CD4-positive, alpha-beta T cell (primary cell): Measurements from ENCODE around the gene NPRL2. TPM values are rescaled to one million over a fixed set of nuclear protein-coding genes. Genes with fewer than 3 reads are reported as not detected.

Source experiments
- ATAC-seq: fragments of 200-7000 bp; cut with Tn5 transposase; one replicate; pipeline ENCODE4 v1.10.0; 2022; ENCODE audit warnings: mild to moderate bottlenecking; ENCODE audit not compliant: poor library complexity
- CTCF ChIA-PET: fragments of 350-600 bp; sonication (Branson Sonifier 250); formaldehyde crosslinking; loops from one replicate; lab custom pipeline; 2021; ENCODE audit warnings: antibody characterized with exemption, inconsistent platforms; lab: Charles Lee
- POLR2A ChIA-PET: fragments of 350-600 bp; sonication (Branson Sonifier 250); formaldehyde crosslinking; loops from one replicate; lab custom pipeline; 2021; ENCODE audit warnings: antibody characterized with exemption, inconsistent platforms; lab: Charles Lee
- DNase-seq, 14 experiments: peaks; one replicate each; pipeline ENCODE4 v3.0.0-alpha.2; 2013 to 2020; ENCODE audit warnings: mixed read lengths in 2 of 14
- H3K27ac ChIP-seq, 2 donors: one replicate each; pipeline versions ENCODE4 v1.5.1 to v1.7.0; 2013; ENCODE audit warnings: low read length in 2 of 2, low read depth in 1 of 2, mild to moderate bottlenecking in 1 of 2
- H3K27me3 ChIP-seq, 2 experiments: 1 replicate in 1 of 2; 2 replicates in 1 of 2; pipeline versions ENCODE4 v1.6.1 to v1.7.0; 2013; ENCODE audit warnings: low read length in 2 of 2, control low read depth in 1 of 2, mild to moderate bottlenecking in 1 of 2, moderate library complexity in 1 of 2; ENCODE audit not compliant: insufficient read depth in 2 of 2, control insufficient read depth in 1 of 2
- H3K36me3 ChIP-seq: one replicate; pipeline ENCODE4 v1.6.1; 2013; ENCODE audit warnings: low read length, control low read depth; ENCODE audit not compliant: insufficient read depth
- H3K4me1 ChIP-seq: one replicate; pipeline ENCODE4 v1.6.1; 2013; ENCODE audit warnings: low read length, control low read depth; ENCODE audit not compliant: insufficient read depth
- H3K4me3 ChIP-seq: one replicate; pipeline ENCODE4 v1.5.1; 2013; ENCODE audit warnings: mild to moderate bottlenecking, low read length, moderate library complexity
- H3K9me3 ChIP-seq, 2 experiments: 1 replicate in 1 of 2; 2 replicates in 1 of 2; pipeline versions ENCODE4 v1.6.1 to v1.7.0; 2013; ENCODE audit warnings: low read length in 2 of 2, mild to moderate bottlenecking in 2 of 2, control low read depth in 1 of 2, moderate library complexity in 1 of 2; ENCODE audit not compliant: control insufficient read depth in 1 of 2, insufficient read depth in 1 of 2
- H3K27ac Mint-ChIP-seq: one replicate; pipeline ENCODE4 v1.8.0; 2020; ENCODE audit warnings: mixed read lengths
- H3K27me3 Mint-ChIP-seq: one replicate; pipeline ENCODE4 v1.8.0; 2021; ENCODE audit warnings: mixed read lengths
- H3K36me3 Mint-ChIP-seq: one replicate; pipeline ENCODE4 v1.8.0; 2021; ENCODE audit warnings: low read depth, mixed read lengths
- H3K4me1 Mint-ChIP-seq: one replicate; pipeline ENCODE4 v1.8.0; 2021; ENCODE audit warnings: low read depth, mixed read lengths
- H3K4me3 Mint-ChIP-seq: one replicate; pipeline ENCODE4 v1.8.0; 2020; ENCODE audit warnings: mild to moderate bottlenecking, mixed read lengths
- H3K9me3 Mint-ChIP-seq: one replicate; pipeline ENCODE4 v1.8.0; 2020; ENCODE audit warnings: mixed read lengths
- intact Hi-C, 2 experiments: fragments of 100-400 bp; cut with DNase I in 1 of 2; cut with micrococcal nuclease in 1 of 2; formaldehyde crosslinking; loops; one replicate each; pipeline versions ENCODE4 v1.15.1 to v1.9.0; 2023 to 2025; cut with DNase I, micrococcal nuclease
- total RNA-seq, 174 experiments: library from RNA in 2 of 174; stranded (reverse) in 2 of 174; gene quantifications; one replicate each; pipeline ENCODE4 v1.2.3 and lab custom pipeline; 2021 to 2026
- TF ChIP-seq, protein P1 (sequence below): fragments of 200-600 bp; IDR thresholded peaks from one replicate; pipeline ENCODE4 v1.8.0; 2022; ENCODE audit warnings: antibody characterized with exemption, mild to moderate bottlenecking

The NPRL2 gene
- total RNA-seq, 2 experiments from 2014 or later: 29.4 to 33.2 TPM

DNA sequence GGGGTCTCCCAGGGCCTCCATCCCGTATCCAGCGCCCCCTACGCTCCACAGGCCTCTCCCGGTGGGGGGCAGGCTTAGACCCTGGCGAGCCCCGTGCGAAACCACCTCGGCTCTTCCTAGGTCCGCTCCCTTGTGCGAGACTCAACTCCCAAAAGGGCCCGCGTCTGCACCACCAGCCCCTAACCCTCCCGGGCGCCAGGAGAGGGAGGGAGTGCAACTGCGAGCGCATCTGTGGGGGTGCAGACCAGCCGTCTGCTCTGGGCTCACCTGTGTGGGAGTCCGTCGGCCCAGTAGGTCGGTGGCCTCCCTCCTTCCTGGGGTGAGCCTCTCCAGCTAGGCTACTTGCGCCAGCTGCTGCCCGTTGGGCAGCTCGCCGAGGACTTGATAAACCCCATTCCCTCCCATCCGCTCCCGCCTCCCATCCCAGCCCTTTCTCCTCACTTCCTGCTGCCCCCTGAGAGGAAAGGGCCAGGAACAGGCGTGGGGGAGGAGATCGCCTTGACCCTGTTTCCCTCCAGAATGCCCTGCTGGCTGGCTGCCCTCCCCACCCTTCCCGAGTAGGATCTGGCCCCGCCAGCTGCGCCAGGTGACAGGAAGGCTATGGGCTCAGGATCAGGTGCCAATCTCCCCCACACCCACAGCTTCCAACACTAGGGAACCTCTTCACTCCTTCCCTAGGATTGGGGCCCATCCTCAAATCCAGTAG is 28.0 kb downstream of the NPRL2 start, which contains the start of gene HYAL2:
Gene HYAL2 (minus strand): TSS at position 360 of the 706 bp plus-strand sequence. CDS start 2,256 bp downstream, outside the sequence.
- peak within 1 kb of the TSS; percentile 90 for H3K4me3 Mint-ChIP-seq
- intact Hi-C loops: loop anchor here in 1 of 2 experiments (5.0 kb wide), 1 partner anchor 130 kb away; the partner anchor contains the start of gene GNAT1
- Histone ChIP-seq H3K27me3 (no peaks in the 10 kb centered on the region), H3K36me3 (peaks cover 10% of the 10 kb centered on the region), H3K9me3 (no peaks in the 10 kb centered on the region), H3K27ac (peak within 1 kb of the TSS; percentile 75 to 96), H3K4me3 (peak within 1 kb of the TSS; percentile 68), H3K4me1 (peaks cover 76% of the 10 kb centered on the region)
- no peaks in the 10 kb centered on the region for H3K9me3 Mint-ChIP-seq
- peak within 1 kb of the TSS; percentile 82 for H3K27ac Mint-ChIP-seq
- peaks cover 14% of the 10 kb centered on the region for H3K36me3 Mint-ChIP-seq
- no peaks in the 10 kb centered on the region for H3K27me3 Mint-ChIP-seq
- DNase-seq (peak in 1 of 14 experiments; percentile 50), ATAC-seq (no peak)
- TF ChIP-seq, protein P1, sequence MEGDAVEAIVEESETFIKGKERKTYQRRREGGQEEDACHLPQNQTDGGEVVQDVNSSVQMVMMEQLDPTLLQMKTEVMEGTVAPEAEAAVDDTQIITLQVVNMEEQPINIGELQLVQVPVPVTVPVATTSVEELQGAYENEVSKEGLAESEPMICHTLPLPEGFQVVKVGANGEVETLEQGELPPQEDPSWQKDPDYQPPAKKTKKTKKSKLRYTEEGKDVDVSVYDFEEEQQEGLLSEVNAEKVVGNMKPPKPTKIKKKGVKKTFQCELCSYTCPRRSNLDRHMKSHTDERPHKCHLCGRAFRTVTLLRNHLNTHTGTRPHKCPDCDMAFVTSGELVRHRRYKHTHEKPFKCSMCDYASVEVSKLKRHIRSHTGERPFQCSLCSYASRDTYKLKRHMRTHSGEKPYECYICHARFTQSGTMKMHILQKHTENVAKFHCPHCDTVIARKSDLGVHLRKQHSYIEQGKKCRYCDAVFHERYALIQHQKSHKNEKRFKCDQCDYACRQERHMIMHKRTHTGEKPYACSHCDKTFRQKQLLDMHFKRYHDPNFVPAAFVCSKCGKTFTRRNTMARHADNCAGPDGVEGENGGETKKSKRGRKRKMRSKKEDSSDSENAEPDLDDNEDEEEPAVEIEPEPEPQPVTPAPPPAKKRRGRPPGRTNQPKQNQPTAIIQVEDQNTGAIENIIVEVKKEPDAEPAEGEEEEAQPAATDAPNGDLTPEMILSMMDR: no peak
- ChIA-PET POLR2A (interaction anchor here (2.2 to 3.6 kb wide), 2 partner anchors 14 to 28 kb away, joined by 15 to 25 read pairs; partner anchors contain the start of genes CYB561D2 and NPRL2), CTCF (interaction anchor here (0.6 to 1.7 kb wide), 2 partner anchors 24 to 76 kb away, joined by 3 to 5 read pairs; no protein-coding TSS in a partner anchor)
- H3K4me1 Mint-ChIP-seq: peaks cover 45% of the 10 kb centered on the region

DNA sequence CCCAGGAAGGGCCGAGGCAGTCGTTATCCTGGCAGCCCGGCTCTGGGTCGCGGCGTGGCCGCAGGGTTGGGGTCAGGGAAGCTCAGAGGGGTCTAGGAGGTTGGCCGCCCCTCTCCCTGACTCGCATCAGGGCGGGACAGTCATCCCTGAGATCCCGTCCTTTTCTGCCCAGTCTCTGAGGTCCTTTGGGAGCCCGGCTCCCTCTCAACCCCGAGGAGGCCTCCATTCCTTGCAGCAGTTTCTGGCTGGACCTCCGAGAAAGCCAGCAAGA is 28.5 kb downstream of the NPRL2 start:
- ChIA-PET CTCF (interaction anchor here (0.9 to 1.3 kb wide), 3 partner anchors 15 to 30 kb away, joined by 3 to 13 read pairs (median 5); partner anchors contain the start of genes CYB561D2, IFRD2 and NPRL2), POLR2A (interaction anchor here (1.0 to 3.6 kb wide), 4 partner anchors 15 to 30 kb away, joined by 5 to 25 read pairs (median 20); partner anchors contain the start of genes CYB561D2, HYAL3, IFRD2 and NAA80)
- H3K36me3 Mint-ChIP-seq: peaks cover 14% of the 10 kb centered on the region
- H3K9me3 ChIP-seq: no peaks in the 10 kb centered on the region
- intact Hi-C loops: loop anchor here in 1 of 2 experiments (5.0 kb wide), 1 partner anchor 130 kb away; the partner anchor contains the start of gene GNAT1
- H3K4me3 Mint-ChIP-seq: peak overlapping the region; percentile 90
- no peak for DNase-seq
- no peaks in the 10 kb centered on the region for H3K9me3 Mint-ChIP-seq
- H3K27ac ChIP-seq: peak overlapping the region; percentile 30 to 75
- no peaks in the 10 kb centered on the region for H3K27me3 ChIP-seq
- H3K4me3 ChIP-seq: peak overlapping the region; percentile 68
- peak overlapping the region; percentile 12 for H3K27ac Mint-ChIP-seq
- ATAC-seq: no peak
- TF ChIP-seq, protein P1: no peak
- H3K4me1 ChIP-seq: peaks cover 76% of the 10 kb centered on the region
- H3K27me3 Mint-ChIP-seq: no peaks in the 10 kb centered on the region
- peaks cover 41% of the 10 kb centered on the region for H3K4me1 Mint-ChIP-seq
- peaks cover 10% of the 10 kb centered on the region for H3K36me3 ChIP-seq

DNA sequence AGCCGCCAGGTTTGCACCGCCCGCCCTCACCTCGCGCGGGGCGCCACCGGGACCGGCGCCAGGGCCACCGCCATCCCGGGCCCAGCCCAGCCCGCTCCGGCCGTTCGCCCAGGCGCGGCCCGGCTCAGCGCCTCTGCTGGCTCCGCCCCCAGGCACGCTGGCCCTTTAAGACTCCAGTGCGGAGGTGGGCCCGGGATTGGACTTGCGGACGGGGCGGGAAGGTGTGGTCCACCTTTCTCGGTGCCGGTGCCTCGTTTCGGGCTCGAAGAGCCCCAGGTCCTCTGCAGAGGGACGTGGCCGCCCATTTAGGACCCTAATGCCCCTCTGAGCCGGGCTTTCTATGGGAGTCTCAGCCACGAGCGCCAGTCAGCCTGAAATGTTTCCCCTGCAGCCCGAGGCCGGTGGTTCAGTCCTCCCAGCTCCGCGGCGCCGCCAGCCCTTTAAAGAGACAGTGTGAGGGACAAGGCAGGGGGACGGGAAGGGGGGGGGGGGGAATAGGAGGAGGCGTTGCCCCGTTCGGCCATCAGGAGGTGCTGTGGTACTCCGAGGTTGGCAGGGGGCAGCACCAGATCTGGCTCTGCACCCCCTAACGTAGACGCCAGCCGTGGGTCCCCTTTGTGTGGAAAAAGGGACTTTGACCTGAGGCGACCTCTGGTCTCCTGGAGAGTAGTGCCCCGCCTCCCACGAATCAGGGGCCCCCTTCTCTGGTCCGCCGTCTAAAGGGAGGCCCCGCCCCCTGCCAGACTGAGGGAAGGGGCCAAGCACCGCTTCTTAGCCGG is 29.1 kb downstream of the NPRL2 start:
- intact Hi-C loops: loop anchor here (1.0 to 5.0 kb wide), 4 partner anchors 15 to 129 kb away; partner anchors contain the start of genes HYAL3 (in 2 of the 2), NAA80 (in 2 of the 2) and GNAT1 (in 1 of the 2)
- CTCF ChIA-PET: interaction anchor here (0.6 to 1.3 kb wide), 5 partner anchors 13 to 29 kb away, joined by 3 to 13 read pairs (median 4); partner anchors contain the start of genes CYB561D2, IFRD2 and NPRL2
- no peaks in the 10 kb centered on the region for H3K27me3 ChIP-seq
- POLR2A ChIA-PET: interaction anchor here (1.0 to 3.6 kb wide), 5 partner anchors 15 to 29 kb away, joined by 4 to 25 read pairs (median 15); partner anchors contain the start of genes CYB561D2, HYAL3, IFRD2 and NAA80
- H3K27me3 Mint-ChIP-seq: no peaks in the 10 kb centered on the region
- TF ChIP-seq, protein P1: peak; percentile 45
- peaks cover 76% of the 10 kb centered on the region for H3K4me1 ChIP-seq
- peak overlapping the region; percentile 68 for H3K4me3 ChIP-seq
- DNase-seq (peak; percentile 68 to 89 (median 76)), ATAC-seq (peak; percentile 66)
- peaks cover 14% of the 10 kb centered on the region for H3K36me3 Mint-ChIP-seq
- peak overlapping the region; percentile 90 for H3K4me3 Mint-ChIP-seq
- H3K9me3 ChIP-seq: no peaks in the 10 kb centered on the region
- H3K36me3 ChIP-seq: peaks cover 10% of the 10 kb centered on the region
- peaks cover 42% of the 10 kb centered on the region for H3K4me1 Mint-ChIP-seq
- peak overlapping the region; percentile 75 to 96 for H3K27ac ChIP-seq
- no peaks in the 10 kb centered on the region for H3K9me3 Mint-ChIP-seq
- peak overlapping the region; percentile 82 for H3K27ac Mint-ChIP-seq
